GM21447 (cell line): Measurements from ENCODE around the gene CYGB.

ENCODE experiments used
- ATAC-seq: cut with Tn5 transposase; IDR thresholded peaks from one replicate; pipeline ENCODE4 v1.9.1; 2021; ENCODE audit not compliant: unreplicated experiment

The CYGB gene

DNA sequence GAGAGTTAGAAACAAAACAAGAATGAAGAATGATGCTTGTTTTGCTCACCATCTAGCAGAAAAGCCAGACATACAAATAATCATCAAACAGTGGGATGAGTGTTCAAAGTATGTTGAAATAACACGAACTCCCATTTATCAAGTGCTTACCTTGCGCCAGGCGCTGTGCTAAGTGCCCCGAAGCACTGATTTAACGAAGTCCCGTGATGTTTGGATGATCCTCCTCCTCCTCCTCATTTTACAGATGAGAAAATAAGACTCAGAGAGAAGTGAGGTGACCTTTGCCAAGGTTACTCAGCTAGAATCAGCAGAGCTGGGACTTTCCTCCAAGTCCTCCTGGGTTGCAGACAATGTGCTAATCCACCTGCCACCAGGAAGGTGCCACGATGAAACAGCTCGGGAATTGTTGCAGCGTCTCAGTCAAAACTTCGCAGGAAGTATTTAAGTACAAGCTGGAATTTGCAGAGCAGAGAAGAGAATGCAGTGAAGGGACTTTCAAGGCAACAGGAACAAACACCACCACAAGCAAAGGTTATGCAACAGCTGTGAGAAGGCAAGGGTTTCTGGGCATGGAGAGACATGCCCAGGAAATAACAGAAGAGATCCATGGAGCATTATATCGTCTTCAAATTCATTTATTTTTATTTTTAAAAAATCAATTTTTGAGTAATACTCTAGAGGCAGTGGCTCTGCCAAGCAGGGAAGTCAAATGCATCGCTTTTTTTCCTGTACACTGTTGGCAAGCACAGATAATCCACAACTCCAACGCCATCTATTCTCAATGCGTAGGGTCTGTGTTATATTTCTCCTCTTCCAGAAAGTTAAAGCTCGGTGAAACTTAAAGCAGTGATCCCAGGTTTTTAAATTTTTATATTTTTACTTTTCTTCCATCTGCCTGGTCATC lies 13.5 kb upstream of the CYGB start:
- no peak for ATAC-seq

DNA sequence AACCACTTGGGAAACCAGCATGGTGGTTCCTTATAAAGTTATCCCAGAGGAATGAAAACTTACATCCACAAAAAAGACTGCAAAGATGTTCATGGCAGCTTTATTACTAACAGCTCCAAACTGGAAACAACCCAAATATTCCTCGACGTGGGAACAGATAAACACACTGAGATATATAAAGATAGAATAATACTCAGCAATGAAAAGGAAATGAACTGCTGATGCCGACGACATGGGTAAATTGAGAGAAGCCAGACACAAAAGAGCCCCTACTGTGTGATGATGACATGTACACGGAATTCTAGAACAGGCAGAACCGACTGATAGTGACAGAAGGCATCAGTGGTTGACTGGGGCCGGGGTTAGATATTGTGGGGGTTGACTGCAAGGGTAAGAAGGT lies 12.0 kb upstream of the CYGB start:
- no peak for ATAC-seq

DNA sequence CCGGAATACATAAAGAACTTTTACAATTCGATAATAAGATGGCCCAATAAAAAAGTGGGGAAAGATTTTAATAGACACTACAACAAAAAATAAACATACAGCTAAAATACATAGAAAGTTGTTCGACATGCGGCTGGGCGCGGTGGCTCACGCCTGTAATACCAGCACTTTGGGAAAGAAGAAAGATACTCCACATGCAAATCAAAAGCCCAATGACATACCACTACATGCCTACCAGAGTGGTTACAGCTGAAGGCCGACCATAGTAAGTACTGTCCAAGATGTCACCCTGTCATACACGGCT lies 11.7 kb upstream of the CYGB start:
- ATAC-seq = no peak

DNA sequence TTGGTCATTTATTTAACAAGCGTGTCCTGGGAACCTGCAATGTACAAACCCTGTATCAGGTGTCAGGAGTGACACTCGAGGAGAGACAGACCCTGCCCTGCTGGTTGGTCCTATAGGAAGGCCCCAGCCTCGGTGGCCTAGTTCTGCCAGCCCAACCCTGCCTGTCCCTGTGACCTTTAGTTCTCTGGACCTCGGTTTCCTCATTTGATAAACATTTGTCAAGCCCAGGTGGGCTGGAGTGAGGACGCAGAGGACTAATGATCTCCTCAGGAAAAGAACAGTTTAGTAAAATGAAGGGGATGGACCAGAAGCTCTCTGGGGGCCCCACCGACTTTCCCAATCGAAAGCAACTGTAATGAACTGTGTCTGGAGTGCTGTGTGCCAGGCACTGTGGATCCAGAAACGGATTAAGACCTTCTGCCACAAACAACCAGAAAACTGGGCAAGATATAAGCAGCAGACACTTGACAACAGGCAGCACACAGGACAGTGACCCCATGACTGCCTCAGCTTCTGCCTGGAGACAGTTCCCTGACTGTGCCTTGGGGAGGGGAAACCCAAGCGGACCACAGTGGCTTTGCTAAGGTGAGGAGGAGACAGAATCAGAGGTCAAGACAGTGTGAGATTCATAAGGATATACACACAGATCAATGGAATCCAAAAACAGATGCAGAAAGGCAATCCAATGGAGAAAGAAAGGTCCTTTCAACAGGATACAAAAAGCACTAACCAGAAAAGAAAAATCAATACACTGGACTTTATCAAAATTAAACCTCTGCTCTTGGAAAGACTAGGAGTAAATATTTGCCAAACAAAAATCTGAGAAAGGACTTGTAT lies 11.1 kb upstream of the CYGB start:
- ATAC-seq = no peak

DNA sequence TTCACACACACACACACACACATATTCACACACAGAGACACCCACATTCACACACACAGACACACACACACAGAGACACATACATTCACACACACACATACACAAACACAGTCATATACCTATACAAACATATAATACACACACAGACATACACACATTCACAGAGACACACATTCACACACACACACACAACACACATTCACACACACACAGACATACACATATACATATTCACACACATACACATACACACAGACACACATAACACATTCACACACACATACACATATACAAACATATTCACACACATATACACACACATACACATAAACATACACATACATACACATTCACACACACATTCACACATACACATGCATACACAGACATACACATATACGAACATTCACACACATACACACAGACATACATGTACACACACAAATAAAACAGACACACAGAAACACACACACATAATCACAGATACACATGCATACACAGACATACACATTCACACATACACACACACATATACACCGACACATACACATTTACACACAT lies 10.2 kb upstream of the CYGB start:
- ATAC-seq = no peak

DNA sequence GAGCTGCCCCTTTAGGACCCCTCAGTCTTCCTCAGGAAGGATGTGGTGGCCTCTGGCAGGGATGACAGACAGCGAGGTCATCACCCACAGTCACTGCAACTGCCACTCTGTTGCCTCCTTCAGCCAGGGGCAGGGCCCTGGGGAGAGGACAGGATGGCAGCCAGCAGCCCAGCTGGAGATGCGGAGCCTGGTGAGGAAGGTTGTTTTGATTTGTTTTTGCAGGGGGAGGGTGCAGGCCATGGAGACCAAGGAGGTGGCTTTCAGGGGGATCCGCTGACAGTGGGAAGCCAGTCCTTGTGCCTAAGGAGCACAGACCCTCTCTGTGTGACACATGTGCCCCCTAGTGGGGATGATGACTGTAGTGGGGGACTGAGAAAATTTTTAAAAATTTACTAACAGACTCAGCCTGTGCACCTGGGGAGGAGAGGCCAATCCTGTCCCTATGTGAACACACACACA lies 9.7 kb upstream of the CYGB start:
- no peak for ATAC-seq

DNA sequence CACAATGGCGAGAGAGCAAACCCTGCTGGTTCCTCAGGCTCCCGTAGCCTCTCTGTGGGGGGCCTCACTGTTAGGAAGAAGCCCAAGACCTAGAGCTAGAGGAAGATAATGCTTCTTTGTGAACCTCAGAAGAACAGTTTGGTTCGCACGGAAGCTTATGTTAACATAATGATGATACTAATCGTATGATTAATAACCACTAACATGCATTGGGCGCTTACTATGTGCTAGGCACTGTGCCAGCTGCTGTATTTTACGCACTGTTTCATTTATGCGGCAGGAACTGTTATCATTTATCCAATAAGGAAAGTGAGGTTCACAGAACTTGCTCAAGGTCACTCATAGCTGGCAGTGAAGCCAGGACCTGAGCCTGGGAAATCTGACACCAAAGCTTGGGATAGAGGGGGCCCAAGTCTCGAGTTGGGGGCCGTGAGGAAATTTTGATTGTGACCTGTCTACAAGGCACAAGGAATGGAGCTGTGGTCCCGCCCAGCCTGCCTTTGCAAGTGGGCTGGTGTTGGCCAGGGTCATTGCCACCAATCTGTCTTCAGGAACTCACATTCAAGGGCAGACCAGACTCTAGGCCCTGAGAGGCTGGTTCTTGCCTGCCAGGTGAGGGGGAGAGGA lies 9.2 kb upstream of the CYGB start:
- no peak for ATAC-seq

DNA sequence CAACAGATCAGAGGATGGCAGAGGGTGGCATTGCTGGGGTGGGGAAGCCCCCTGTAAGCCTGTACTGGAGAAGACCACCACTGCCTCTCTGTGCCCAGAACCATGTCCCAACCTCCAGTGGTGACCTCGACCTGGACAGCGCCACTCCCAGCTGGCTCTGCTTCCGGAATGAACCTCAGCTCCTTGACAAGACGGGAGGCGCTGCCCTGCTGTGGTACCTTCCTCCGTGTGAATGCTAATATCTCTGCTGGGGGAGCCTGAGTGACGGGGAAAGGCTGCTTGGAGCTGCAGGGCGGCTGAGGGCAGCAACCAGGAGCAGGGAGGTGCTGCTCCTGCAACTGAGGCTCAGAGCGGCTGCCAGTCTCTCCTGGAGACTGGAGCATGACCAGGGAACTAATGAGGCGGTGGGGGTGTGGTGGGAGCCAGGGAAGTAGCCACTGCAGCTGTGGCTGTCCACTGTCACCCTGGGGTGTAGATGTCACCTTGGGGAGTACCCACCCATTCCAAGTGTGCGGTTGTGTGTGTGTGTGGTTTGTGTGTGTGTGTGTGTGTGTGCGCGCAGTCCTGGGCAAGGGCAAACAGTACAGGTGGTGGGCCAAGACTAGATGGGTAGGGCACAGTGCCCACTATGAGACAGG lies 8.5 kb upstream of the CYGB start:
- ATAC-seq = no peak

DNA sequence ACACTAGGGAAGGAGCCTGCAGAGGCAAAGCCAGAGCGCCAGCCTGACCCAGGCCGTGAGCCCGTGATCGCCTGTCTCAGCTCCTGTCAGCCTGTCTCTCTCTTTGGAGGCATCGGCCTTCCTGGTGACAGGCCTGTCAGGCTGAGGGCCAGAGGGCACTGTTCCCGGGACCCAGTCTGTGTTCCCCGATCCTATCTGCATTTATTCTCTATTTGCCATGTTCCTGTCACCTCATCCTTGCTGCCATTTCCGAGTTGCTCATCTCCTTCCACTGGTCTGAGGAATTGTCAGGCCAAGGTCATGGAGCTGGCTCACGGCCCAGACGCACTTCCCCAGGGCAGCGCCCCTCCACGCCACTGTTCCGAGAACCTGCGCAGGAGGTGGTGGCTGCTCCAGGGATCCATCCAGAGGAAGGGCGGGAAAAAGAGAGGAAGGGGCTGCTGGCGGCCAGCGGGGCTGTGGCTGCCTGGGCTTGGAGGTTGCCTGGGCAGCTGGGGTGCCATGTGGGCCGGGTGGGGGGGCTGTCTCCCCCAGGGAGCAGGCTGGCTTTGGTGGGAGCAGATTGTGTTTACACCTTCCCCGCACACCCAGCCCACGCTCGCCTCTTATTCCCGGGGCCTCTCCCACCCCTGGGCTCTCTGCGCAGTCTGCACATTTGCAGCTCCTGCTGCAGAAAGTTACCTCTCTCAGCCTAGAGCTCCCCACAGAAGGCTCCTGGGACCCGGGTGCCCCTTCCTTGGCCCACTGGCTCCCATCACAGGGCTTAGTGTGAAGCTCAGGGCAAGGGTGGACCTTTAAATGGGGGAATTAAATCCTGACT lies 7.2 kb upstream of the CYGB start:
- no peak for ATAC-seq

DNA sequence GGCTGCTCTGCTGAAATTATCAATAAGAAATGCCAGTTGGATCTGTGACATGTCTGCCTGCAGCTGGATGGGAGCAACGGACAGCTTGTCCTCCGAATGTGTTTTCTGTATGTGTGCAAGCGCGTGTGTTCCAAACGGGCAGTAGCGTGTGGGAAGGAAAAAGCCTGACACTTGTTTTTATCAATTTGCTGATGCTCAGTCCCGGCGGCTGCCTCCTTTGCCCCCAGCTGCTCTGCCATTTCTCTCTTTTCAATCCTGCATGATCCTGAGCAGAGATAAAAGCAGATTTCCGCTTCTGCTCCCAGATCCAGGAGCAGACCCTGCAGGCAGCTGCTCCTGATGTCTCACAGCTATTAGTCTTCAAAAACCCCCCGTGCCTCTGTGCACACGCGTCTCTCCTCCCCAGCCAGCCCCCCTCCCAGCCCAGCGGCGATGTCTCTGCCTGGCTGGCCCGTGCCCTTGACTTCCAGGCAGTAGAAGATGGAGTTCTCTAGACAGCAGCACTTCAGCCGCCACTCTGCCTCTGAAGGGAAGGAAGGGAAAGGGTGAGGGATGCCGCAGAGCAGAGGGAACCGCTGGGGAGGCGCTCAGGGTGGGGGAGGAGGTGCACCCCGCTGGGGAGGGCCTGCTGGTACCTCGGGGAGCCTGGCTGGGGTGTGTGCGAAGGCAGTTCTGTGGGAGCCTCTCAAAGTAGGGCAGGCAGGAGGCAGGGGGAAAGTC lies 6.5 kb upstream of the CYGB start:
- ATAC-seq = no peak

DNA sequence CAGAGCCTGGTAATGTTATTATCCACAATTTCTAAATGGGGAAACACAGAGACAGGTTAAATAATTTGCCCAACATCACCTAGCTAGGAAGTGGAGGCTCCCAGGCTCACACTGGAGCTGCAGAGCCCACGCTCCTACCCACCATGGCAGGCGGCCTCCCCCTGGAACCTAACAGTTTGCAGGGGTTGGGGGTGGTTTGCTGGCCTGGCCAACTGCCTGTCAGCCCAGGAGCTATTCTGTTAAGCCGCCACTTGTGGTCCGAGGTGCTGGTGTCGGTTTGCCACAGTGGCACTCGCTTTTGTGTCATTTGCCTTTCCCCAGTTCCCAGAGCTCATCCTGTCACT lies 5.9 kb upstream of the CYGB start:
- no peak for ATAC-seq

DNA sequence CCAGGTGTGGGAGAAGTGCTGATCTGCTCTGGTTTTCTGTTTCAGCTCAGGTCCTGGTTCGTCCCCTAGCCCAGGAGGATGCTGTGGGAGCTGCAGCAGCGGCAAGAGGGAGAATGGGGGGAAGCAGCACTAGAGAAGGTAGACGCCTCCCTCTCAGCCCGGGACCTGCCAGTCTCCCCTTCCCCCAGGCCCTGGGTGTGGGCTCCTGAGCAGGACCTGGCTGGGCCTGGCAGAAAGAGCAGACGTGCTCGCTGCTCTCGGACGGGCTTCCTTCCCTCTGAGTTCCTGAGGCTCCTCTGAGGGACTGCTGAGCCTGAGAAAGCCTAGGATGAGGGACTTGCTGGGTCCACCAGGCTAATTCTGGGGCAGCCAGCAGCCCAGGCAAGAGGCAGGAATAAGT lies 5.5 kb upstream of the CYGB start:
- no peak for ATAC-seq

DNA sequence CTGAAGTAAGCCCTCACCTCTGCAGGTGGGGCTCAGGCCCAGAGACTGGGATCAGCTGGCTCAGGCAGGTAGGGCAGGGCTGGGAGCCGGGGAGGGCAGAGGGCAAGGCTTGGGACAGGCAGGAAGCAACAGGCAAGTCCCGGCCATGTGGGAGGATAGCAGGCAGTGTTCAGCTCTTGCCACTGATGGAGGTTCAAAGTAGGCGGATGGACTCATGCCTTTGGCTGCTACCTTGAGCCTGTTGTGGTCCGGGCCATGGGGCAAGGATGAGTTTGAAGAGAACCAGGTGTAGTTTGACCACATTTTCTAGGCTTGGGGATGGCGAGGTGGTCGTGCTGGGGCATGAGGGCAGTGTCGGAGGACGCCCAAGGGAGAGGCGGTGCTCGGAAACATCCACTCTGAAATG lies 5.1 kb upstream of the CYGB start:
- ATAC-seq = no peak

DNA sequence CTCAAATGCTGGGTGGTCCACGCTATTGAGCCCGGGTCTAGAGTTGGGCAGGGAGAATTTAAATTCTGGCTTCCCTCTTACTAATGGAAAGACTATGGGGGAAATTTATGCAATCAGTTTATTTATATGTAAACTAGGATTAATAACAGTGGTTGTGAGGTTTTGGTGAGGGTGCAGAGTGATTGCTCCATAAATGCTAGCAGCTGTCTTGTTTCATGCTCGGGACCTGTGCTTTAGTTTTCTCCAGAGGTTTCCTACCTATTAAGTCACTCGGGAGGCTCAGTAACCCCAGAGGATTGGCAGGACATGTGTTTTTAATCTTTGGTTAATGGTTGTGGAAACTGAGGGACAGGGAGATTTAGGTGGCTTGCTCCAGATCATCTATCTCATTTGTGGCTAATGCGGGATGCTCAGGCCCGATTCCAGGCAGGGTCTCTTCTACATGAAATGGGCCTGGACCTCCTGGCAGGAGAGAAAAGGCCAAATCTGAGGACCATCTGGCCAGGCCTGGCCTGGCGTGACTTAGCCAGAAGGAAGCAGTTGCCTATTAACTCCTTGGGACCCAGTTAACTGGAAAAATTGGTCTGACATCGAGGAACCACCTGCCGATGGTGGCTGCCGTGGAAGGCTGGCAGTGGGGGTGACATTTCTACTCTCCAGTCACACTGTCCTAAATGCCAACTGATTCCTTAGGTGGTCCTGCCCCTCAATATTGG lies 4.4 kb upstream of the CYGB start:
- ATAC-seq = no peak

DNA sequence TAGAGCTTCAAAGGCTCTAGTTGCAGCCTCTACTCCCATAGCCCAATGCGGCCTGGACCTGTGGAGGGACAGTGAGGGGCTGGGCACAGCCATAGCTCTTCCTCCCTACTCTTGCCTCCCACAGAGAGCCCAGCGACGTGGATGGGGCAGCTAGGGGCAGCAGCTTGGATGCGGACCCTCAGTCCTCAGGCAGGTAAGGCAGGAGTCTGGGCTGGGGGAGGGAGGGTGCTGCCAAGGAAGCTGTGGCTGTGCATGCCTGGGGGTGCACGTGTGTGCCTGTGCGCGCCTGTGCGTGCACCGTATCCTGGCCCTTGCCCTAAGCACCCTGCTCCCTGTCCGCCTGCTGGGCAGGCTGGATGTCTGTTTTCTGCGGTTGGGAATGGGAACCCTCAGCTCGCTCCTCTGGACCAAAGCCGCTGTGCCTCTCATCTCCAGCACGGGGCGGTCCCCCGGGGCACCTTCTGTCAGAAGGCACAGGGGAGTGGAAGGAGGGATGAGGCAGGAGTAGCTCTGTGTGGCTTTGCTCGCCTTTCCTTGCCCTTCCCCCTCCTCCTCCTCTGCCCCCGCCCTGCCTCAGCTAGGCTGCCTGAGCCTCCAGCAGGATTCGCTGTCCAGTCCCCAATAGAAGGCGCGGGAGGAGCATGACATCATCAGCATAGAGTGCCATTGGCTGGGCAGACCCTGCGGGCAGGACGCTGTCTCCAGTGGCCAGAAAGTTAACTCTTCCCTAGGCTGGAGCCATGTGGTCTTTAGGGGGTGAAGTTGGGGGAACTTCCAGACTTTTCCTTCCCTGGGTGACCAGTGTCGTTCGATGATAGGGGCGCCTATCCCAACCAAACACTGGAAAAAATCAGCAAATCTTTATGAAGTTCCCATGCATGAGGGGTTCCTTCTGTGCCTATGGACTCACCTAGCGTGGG lies 3.1 kb upstream of the CYGB start:
- no peak for ATAC-seq

DNA sequence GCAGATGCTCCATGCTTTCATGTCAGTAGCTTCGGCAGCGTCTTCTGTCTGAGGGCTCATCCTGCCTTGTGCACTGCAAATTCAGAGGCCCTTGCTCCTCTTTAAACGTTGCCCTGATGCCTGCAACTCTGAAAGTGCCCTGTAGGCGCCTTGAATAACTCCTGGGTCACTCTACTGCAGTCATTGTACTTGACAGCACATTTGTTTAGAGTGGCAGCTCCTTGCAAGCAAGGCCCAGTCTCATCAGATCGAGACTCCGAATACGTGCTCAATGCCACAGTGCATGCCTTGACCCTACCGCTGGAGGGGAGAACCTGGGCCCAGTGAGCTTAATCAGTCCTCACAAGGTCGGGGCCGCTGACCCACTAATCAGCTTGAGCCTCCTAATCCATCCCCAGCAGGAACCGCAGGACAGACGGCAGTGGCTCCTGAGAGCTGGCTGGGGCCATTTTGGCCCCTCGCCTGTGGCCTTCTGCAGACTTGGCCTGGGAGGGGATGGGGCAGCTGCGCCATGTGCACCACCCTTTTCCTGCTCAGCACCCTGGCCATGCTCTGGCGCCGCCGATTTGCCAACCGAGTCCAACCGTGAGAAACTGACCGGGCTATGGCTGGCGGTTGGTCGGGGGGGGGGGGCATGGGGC lies 2.2 kb upstream of the CYGB start, which contains the start of gene PRCD:
Gene PRCD (plus strand): TSS at position 414 of the 641 bp plus-strand sequence. CDS start 98 bp downstream, at position 512.
- ATAC-seq = no peak

DNA sequence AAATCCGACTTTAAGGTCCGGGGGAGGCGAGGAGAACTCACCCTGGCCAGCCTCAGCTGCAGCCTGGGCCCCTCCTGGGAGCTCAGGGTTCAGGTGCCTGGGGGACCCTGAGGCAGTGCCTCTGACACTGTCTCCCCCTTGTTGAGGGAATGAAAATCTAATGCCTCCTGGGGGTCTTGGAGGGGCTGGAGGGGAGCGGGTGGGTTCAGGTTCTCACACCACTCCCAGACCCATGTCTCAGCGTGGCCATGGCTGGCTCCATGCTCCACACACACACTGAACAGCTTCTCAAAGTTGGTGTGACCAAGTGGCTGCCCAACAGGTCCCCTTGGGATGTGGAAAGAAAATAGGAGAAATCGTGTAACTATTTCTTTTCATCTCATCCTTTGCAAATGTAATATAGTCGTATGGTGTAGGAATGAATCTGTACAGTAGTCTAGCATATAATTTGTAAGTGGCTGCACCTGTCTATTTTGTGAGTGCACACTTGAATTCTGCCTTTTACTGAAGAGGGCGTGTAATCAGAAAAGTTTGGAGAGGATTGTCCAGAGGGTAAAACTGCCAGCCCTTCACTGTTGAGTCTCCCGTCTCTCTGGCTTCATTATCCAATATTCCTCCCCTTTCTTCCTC lies 1.5 kb upstream of the CYGB start:
- no peak for ATAC-seq
